ENCODE results near the gene PRKCA. TPM values are rescaled to one million over a fixed set of nuclear protein-coding genes. Genes with fewer than 3 reads are reported as not detected.
A peak's percentile ranks its signal among the peaks of the same experiment; 100 is the strongest.
"Not testable (repeated sequence)": the region's sequence is repeated elsewhere in the genome, so short reads cannot be mapped to it uniquely, and the experiment has no call there.

Gene PRKCA
- total RNA-seq, 4 donors from 2014 or later, result 9.6 to 15.5 (median 11.1) TPM

DNA sequence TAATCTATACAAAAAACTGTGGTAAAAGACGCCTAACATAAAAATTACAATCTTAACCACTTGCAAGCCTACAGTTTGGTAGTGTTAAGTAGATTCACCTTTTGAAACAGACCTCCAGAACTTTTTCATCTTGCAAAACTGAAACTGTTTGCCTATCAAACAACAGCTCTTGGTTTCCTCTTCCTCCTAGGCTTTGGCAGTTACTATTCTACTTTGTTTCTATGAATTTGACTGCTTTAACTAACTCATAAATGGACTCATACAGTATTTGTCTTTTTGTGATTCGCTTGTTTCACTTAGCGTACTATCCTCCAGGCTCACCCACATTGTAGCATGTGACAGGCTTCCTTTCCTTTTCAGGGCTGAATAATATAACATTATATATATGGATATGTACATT lies 97.0 kb downstream of the PRKCA start:
- TF ChIP-seq POLR2A (IDR thresholded peaks at IDR 0.05), result no peak
- TF ChIP-seq CTCF (IDR thresholded peaks at IDR 0.05), result no peak
- WGBS, 2 donors, result 93 to 95% methylated on average over 3 of the region's 3 CpGs
- intact Hi-C loops (cut with DNase I; ENCODE audit: low total_unique reads), result no loop called here
- H3K4me3 ChIP-seq (ENCODE audit: low read depth, poor library complexity, severe bottlenecking), result no peak overlapping the region
- DNase-seq (ENCODE audit: low spot score in 2 of 2), result no peak

DNA sequence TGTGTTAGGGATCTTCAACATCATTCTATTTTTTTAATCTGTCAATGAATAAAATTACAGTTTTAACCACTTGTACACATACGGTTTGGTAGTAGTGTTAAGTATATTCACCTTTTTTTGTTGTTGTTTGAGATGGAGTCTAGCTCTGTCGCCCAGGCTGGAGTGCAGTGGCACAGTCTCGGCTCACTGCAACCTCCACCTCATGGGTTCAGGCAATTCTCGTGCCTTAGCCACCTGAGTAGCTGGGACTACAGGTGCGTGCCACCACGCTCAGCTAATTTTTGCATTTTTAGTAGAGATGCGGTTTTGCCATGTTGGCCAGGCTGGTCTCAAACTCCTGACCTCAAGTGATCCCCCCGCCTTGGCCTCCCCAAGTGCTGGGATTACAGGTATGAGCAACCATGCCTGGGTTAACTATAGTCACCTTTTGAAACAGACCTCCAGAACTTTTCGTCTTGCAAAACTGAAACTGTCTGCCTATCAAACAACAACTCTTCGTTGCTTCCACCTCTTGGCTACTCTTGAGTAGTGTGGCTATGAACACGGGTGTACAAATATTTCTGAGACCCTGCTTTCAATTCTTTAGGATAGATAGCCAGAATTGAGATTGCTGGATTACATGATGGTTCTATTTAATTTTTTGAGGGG lies 97.8 kb downstream of the PRKCA start:
- 94 to 98% methylated on average over 11 of the region's 11 CpGs for WGBS, 2 donors
- DNase-seq (ENCODE audit: low spot score in 2 of 2); intact Hi-C loops (cut with DNase I; ENCODE audit: low total_unique reads): not testable (repeated sequence)

DNA sequence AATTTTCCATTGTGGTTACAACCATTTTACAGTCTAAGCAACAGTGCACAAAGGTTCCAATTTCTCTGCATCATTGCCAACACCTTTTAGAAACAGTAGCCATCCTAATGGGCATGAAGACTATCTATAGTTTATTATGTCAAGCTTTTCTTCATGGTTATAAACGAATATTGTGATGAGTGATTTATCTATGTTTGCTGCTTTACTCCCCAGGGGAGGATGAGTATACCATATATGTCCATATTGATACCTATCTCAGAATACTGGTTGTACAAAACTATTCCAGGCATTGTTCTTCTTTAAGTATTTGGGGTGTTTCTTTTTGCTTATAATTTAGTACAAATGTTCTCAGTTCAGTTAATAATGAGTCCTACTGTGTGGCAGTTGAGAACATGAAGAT lies 98.3 kb downstream of the PRKCA start:
- DNase-seq (ENCODE audit: low spot score in 2 of 2), result no peak
- H3K4me3 ChIP-seq (ENCODE audit: low read depth, poor library complexity, severe bottlenecking), result no peak overlapping the region
- 0% methylated on average over 1 of the region's 1 CpG for WGBS, 2 donors
- TF ChIP-seq POLR2A (IDR thresholded peaks at IDR 0.05) (no peak), CTCF (IDR thresholded peaks at IDR 0.05) (no peak)
- intact Hi-C loops (cut with DNase I; ENCODE audit: low total_unique reads), result no loop called here

More for the DNA sequence above, 97.8 kb downstream of the PRKCA start:
- H3K4me3 ChIP-seq (ENCODE audit: low read depth, poor library complexity, severe bottlenecking), result not testable (repeated sequence)

DNA sequence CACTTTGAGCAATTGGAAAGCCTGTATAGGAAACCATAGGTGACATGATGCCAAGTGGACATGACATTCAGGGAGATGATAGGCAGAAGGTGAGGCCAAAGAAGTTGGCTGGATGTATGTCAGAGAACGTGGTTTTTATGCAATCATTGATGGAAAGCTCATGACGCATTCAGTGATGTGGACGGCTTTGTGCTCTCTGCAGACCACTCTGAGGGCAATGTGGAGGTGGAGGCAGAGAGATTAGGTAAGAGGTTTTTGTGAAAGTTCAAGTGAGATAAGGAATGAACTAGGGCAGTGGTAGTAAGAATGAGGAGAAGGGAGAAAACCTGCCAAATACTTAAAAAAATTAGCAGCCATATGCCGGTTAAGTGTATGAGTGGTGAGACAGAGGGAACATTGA lies 99.0 kb downstream of the PRKCA start:
- DNase-seq (ENCODE audit: low spot score in 2 of 2), result no peak
- intact Hi-C loops (cut with DNase I; ENCODE audit: low total_unique reads), result no loop called here
- 92 to 99% methylated on average over 4 of the region's 4 CpGs for WGBS, 2 donors
- TF ChIP-seq POLR2A (IDR thresholded peaks at IDR 0.05) (no peak), CTCF (IDR thresholded peaks at IDR 0.05) (no peak)
- H3K4me3 ChIP-seq (ENCODE audit: low read depth, poor library complexity, severe bottlenecking), result no peak overlapping the region

- WGBS, 2 donors, result 32 to 38% methylated on average over 8 of the region's 8 CpGs
- no peak for DNase-seq (ENCODE audit: low spot score in 2 of 2)
- H3K4me3 ChIP-seq (ENCODE audit: low read depth, poor library complexity, severe bottlenecking), result no peak overlapping the region
- no peak for TF ChIP-seq POLR2A (IDR thresholded peaks at IDR 0.05)
- no peak for TF ChIP-seq CTCF (IDR thresholded peaks at IDR 0.05)
- intact Hi-C loops (cut with DNase I; ENCODE audit: low total_unique reads), result no loop called here
These were observed 101.6 kb downstream of the PRKCA start for GRCh38 chr17:66403846-66404556.

- WGBS, 2 donors, result 19 to 21% methylated on average over 6 of the region's 6 CpGs
- no peak for TF ChIP-seq CTCF (IDR thresholded peaks at IDR 0.05)
- TF ChIP-seq POLR2A (IDR thresholded peaks at IDR 0.05), result no peak
- DNase-seq (ENCODE audit: low spot score in 2 of 2), result peak in 1 of 2 donors; percentile 17
- intact Hi-C loops (cut with DNase I; ENCODE audit: low total_unique reads), result no loop called here
- H3K4me3 ChIP-seq (ENCODE audit: low read depth, poor library complexity, severe bottlenecking), result no peak overlapping the region
These were observed 103.6 kb downstream of the PRKCA start for GRCh38 chr17:66405836-66406677.
